Body of pancreas (tissue), 4 donors: ENCODE data around the gene SMYD4. TPM values are rescaled to one million over a fixed set of nuclear protein-coding genes. Genes with fewer than 3 reads are reported as not detected.

ENCODE experiments used
- ATAC-seq: fragments of 150-250 bp; one replicate; pipeline ENCODE4 v1.9.1; 2016
- DNase-seq, 4 donors: peaks; one replicate each; pipeline ENCODE4 v3.0.0-alpha.2; 2019
- H3K27ac ChIP-seq, 4 donors: fragments of 200-600 bp; sonication (generic); 1 replicate in 3 of 4; 2 replicates in 1 of 4; pipeline versions ENCODE4 v1.5.1 to v1.6.1; 2016 to 2019; ENCODE audit warnings: mild to moderate bottlenecking in 1 of 4, mixed read lengths in 1 of 4, moderate library complexity in 1 of 4
- H3K27me3 ChIP-seq, 2 donors: fragments of 200-600 bp; sonication (generic); one replicate each; pipeline ENCODE4 v1.6.0; 2016; ENCODE audit warnings: mild to moderate bottlenecking in 1 of 2
- H3K36me3 ChIP-seq, 2 donors: fragments of 200-600 bp; sonication (generic); replicated peaks in 1 of 2; 2 replicates each; pipeline ENCODE4 v1.5.1; 2016; ENCODE audit warnings: low read depth in 2 of 2; ENCODE audit not compliant: insufficient read depth in 1 of 2
- H3K4me1 ChIP-seq: fragments of 200-600 bp; sonication (generic); one replicate; pipeline ENCODE4 v1.6.0; 2016
- H3K4me3 ChIP-seq, 2 donors: fragments of 200-600 bp; sonication (generic); 1 replicate in 1 of 2; 2 replicates in 1 of 2; pipeline ENCODE4 v1.5.1; 2016 to 2019
- H3K9me3 ChIP-seq, 3 donors: fragments of 200-600 bp; sonication (generic); 1 replicate in 2 of 3; 2 replicates in 1 of 3; pipeline ENCODE4 v1.5.1; 2016
- POLR2A ChIP-seq, 3 donors: fragments of 450-650 bp; IDR thresholded peaks; one replicate each; pipeline ENCODE4 v1.6.1; 2016; ENCODE audit warnings: antibody characterized with exemption in 3 of 3, mild to moderate bottlenecking in 2 of 3
- WGBS, 2 donors: methylation state at CpG; one replicate each; pipeline ENCODE4 v1.1.5; 2017; 5-methylcytosine and 5-hydroxymethylcytosine counted together
- intact Hi-C: fragments of 100-400 bp; cut with DNase I; formaldehyde crosslinking; loops from one replicate; pipeline ENCODE4 v1.15.1; 2023
- total RNA-seq, 2 donors: library from RNA; depleted of rRNA; stranded (reverse); fragments of >200 nt; gene quantifications; one replicate each; pipeline ENCODE4 v1.1.0, GENCODE V29; 2016
- TF ChIP-seq, protein P1 (sequence below), 7 experiments: fragments of 450-650 bp in 4 of 7; fragments of 200-600 bp in 3 of 7; sonication (generic) in 3 of 7; IDR thresholded peaks; one replicate each; pipeline ENCODE4 v1.5.1; 2016 to 2019; ENCODE audit warnings: antibody characterized with exemption in 7 of 7

Gene SMYD4
- total RNA-seq, 2 donors from 2014 or later: 4.0 to 7.0 TPM

DNA sequence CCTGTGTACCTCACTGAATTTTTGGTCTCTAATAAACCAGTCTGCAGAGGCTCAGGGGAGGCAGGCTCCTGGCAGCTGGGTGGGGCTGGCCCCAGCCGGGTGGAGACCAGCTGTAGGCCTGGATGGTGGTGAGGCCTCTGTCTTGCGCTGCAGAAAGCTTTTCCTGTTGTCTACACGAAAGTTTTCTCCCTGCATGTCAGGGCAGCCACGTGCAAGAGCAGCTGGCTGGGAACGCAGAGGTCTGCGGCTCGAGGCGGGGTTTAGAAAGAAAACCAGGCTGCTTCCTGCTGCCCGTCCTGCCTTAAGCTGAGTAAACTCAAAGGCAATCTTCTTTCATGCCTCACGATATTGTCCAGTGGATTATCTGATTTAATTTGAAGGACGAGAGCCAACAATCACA is 65.4 kb downstream of the SMYD4 start:
- 21 to 61% methylated on average over 11 of the region's 11 CpGs for WGBS, 2 donors
- TF ChIP-seq POLR2A (IDR thresholded peaks at IDR 0.05): peak in 2 of 3 donors; percentile 21 to 30
- TF ChIP-seq, protein P1, sequence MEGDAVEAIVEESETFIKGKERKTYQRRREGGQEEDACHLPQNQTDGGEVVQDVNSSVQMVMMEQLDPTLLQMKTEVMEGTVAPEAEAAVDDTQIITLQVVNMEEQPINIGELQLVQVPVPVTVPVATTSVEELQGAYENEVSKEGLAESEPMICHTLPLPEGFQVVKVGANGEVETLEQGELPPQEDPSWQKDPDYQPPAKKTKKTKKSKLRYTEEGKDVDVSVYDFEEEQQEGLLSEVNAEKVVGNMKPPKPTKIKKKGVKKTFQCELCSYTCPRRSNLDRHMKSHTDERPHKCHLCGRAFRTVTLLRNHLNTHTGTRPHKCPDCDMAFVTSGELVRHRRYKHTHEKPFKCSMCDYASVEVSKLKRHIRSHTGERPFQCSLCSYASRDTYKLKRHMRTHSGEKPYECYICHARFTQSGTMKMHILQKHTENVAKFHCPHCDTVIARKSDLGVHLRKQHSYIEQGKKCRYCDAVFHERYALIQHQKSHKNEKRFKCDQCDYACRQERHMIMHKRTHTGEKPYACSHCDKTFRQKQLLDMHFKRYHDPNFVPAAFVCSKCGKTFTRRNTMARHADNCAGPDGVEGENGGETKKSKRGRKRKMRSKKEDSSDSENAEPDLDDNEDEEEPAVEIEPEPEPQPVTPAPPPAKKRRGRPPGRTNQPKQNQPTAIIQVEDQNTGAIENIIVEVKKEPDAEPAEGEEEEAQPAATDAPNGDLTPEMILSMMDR (IDR thresholded peaks at IDR 0.05): no peak
- ATAC-seq: peak; percentile 29
- Histone ChIP-seq H3K27ac (peak overlapping the region in 2 of 4 donors; percentile 69 to 72), H3K4me1 (peaks cover 22% of the 10 kb centered on the region), H3K9me3 (no peaks in the 10 kb centered on the region), H3K27me3 (no peaks in the 10 kb centered on the region), H3K36me3 (no peaks in the 10 kb centered on the region), H3K4me3 (no peak overlapping the region)
- intact Hi-C loops: no loop called here
- peak in 3 of 4 donors; percentile 39 to 74 (median 45) for DNase-seq

GRCh38 chr17:1762901-1763898 is 66.5 kb downstream of the SMYD4 start:
- ATAC-seq (peak; percentile 57), DNase-seq (peak in 2 of 4 donors; percentile 15 to 45)
- no peaks in the 10 kb centered on the region for H3K9me3 ChIP-seq
- no peaks in the 10 kb centered on the region for H3K36me3 ChIP-seq
- H3K4me3 ChIP-seq: no peak overlapping the region
- peaks cover 22% of the 10 kb centered on the region for H3K4me1 ChIP-seq
- TF ChIP-seq, protein P1 (IDR thresholded peaks at IDR 0.05): no peak
- no peak for TF ChIP-seq POLR2A (IDR thresholded peaks at IDR 0.05)
- 34 to 59% methylated on average over 12 to 22 of the region's 22 CpGs for WGBS, 2 donors
- peak overlapping the region; percentile 12 to 72 (median 60) for H3K27ac ChIP-seq
- no peaks in the 10 kb centered on the region for H3K27me3 ChIP-seq
- intact Hi-C loops: no loop called here

- peak in 2 of 4 donors; percentile 8 to 45 for DNase-seq
- H3K4me3 ChIP-seq: peak overlapping the region in 1 of 2 donors; percentile 5
- no peaks in the 10 kb centered on the region for H3K27me3 ChIP-seq
- no peaks in the 10 kb centered on the region for H3K9me3 ChIP-seq
- intact Hi-C loops: no loop called here
- H3K27ac ChIP-seq: peak overlapping the region in 3 of 4 donors; percentile 12 to 72 (median 69)
- ATAC-seq: peak; percentile 51
- WGBS, 2 donors: 54 to 56% methylated on average over 9 to 21 of the region's 21 CpGs
- H3K4me1 ChIP-seq: peaks cover 22% of the 10 kb centered on the region
- no peaks in the 10 kb centered on the region for H3K36me3 ChIP-seq
- TF ChIP-seq POLR2A (IDR thresholded peaks at IDR 0.05): no peak
- TF ChIP-seq, protein P1 (IDR thresholded peaks at IDR 0.05): no peak
Observed at GRCh38 chr17:1762233-1762900, 67.3 kb downstream of the SMYD4 start.

GRCh38 chr17:1759529-1759928 is 70.2 kb downstream of the SMYD4 start:
- no peaks in the 10 kb centered on the region for H3K27me3 ChIP-seq
- 76 to 82% methylated on average over 5 of the region's 5 CpGs for whole genome bisulfite sequencing, 2 donors
- H3K27ac ChIP-seq: no peak overlapping the region
- no peaks in the 10 kb centered on the region for H3K9me3 ChIP-seq
- peaks cover 22% of the 10 kb centered on the region for H3K4me1 ChIP-seq
- no peak for DNase-seq
- TF ChIP-seq, protein P1 (IDR thresholded peaks at IDR 0.05): no peak
- no peak for TF ChIP-seq POLR2A (IDR thresholded peaks at IDR 0.05)
- intact Hi-C loops: no loop called here
- H3K4me3 ChIP-seq: no peak overlapping the region
- H3K36me3 ChIP-seq: no peaks in the 10 kb centered on the region
- no peak for ATAC-seq
